GM12872 (cell line): Measurements from ENCODE around the gene KTN1.

Experiments
- TF ChIP-seq, protein P1 (sequence below): IDR thresholded peaks from 3 replicates; pipeline ENCODE4 v1.5.1; 2011; ENCODE audit warnings: low read depth, mild to moderate bottlenecking, low read length, moderate library complexity; ENCODE audit not compliant: insufficient read depth

The KTN1 gene

GRCh38 chr14:55539975-55540374 is 40.0 kb upstream of the KTN1 start:
- TF ChIP-seq, protein P1, sequence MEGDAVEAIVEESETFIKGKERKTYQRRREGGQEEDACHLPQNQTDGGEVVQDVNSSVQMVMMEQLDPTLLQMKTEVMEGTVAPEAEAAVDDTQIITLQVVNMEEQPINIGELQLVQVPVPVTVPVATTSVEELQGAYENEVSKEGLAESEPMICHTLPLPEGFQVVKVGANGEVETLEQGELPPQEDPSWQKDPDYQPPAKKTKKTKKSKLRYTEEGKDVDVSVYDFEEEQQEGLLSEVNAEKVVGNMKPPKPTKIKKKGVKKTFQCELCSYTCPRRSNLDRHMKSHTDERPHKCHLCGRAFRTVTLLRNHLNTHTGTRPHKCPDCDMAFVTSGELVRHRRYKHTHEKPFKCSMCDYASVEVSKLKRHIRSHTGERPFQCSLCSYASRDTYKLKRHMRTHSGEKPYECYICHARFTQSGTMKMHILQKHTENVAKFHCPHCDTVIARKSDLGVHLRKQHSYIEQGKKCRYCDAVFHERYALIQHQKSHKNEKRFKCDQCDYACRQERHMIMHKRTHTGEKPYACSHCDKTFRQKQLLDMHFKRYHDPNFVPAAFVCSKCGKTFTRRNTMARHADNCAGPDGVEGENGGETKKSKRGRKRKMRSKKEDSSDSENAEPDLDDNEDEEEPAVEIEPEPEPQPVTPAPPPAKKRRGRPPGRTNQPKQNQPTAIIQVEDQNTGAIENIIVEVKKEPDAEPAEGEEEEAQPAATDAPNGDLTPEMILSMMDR = no peak

- TF ChIP-seq, protein P1 = no peak
These were observed 38.9 kb upstream of the KTN1 start for GRCh38 chr14:55540847-55541773.

DNA sequence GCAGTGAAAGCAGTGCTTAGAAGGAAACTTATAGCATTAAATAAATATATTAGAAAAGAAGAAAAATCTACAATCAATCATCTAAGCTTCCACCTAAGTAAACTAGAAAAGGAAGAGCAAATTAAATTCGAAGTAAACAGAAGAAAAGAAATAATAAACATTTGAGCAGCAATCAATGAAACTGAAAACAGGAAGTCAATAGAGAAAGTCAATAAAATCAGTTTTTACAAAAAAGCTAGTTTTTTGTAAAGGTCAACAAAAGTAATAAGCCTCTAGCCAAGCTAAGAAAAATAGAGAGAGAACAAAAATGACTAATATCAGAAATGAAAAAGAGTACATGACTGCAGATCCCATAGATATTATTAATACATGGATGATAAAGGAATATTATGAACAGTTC is 34.2 kb upstream of the KTN1 start:
- TF ChIP-seq, protein P1 = no peak

DNA sequence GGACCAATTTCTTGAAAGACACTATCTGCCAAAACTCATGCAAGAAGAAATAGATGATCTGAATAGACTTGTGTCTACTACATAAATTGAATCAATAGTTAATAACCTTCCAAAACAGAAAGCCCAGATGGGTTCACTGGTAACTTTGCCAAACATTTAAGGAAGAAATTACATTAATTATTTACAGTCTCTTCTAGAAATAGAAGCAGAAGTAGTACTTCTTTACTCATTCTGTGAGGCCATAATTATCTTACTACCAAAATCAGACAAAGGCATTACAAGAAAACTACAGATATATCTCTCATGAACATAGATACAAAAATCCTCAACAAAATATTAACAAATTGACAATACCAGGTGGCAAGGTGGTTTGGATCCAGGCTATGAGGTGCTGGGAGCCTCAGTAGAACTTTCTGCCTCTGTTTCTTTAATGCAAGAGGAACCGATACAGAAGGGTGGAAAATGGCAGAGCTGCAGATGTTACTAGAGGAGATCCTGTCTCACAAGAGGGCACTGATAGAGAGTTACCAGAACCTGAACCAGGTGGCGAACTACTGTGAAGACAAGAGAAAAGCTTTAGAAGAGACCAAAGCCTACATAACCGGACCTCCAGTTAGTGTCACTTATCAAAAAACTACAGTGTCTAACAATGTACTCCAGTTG is 33.7 kb upstream of the KTN1 start:
- TF ChIP-seq, protein P1 = no peak

DNA sequence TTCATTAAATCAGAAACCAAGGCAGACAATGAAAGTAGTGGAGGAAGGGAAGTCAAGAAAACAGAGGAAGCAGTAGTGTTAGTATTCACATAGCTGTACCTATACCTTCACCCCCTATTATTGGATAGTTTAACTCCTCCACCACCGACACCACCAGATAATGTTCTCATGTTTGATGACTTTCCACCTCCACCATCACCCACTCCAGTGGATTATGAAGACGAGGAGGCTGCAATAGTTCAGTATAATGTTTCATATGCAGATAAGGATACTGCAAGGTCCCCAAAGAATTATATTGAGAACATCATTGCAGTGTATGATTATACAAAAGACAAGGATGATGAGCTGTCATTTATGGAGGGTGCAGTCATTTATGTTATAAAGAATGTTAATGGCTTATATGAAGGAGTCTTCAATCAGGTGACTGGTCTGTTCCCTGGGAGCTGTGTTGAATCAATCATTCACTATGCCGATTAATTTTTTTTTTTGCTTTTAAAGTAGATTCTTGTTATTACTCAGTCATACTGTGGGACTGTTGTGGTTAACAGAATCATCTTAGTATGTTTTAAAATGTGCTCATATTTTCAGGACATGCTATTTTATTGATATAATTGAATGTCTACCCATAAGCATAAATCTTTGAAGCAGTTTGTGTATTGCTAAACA is 32.2 kb upstream of the KTN1 start:
- TF ChIP-seq, protein P1 = no peak

DNA sequence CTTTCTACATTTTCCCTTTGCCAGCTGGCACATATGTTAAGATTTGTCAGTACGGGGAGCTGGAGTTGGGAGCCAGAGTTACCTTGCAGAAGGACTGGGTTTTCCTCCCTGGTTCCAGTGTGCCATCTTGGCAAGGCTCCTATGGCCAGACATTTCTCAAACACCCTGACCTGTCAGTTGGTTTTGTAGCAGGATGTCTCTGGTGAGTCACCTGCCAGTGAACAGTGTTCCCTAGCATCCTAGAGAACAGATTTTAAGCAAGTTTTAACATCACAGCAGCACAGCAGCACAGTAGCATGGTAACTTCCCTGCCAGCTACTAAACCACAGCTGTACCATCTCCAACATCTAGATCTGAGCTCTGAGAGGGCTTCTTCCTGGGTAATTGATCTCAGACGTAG is 26.2 kb upstream of the KTN1 start:
- TF ChIP-seq, protein P1 = no peak
